GM15510 (cell line): ENCODE results near the gene KIFAP3.

Experiments used
- POLR2A ChIP-seq: IDR thresholded peaks from 3 replicates; pipeline ENCODE4 v1.6.1; 2011; ENCODE audit warnings: borderline replicate concordance; ENCODE audit not compliant: insufficient read length; ENCODE audit errors: extremely low read depth

KIFAP3 gene

GRCh38 chr1:169943963-169944526 lies 130.4 kb downstream of the KIFAP3 start:
- TF ChIP-seq POLR2A: no peak

- TF ChIP-seq POLR2A: no peak
Measured at GRCh38 chr1:169941982-169942830, 132.3 kb downstream of the KIFAP3 start.

GRCh38 chr1:169933984-169934725 lies 140.3 kb downstream of the KIFAP3 start:
- TF ChIP-seq POLR2A: no peak

DNA sequence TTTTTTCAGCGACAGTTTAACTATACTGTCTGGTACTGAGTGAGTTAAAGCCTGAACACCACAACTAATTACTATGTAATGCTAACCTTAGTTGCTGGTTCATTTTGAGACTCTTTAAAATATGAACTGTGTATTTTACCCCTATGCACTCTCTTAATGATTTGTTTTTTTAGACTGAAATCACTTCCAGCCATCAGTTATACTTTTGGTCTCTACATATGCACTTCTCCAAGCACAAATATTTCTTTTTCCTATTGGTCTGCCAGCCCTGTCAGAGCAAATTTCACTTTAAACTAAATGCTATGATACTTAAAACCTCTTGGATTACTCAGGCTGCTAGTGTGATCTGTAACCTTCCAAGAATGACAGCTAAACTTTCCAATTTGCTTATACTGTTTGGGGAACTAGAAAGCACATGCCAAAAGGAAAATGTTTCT lies 142.7 kb downstream of the KIFAP3 start:
- TF ChIP-seq POLR2A: no peak

DNA sequence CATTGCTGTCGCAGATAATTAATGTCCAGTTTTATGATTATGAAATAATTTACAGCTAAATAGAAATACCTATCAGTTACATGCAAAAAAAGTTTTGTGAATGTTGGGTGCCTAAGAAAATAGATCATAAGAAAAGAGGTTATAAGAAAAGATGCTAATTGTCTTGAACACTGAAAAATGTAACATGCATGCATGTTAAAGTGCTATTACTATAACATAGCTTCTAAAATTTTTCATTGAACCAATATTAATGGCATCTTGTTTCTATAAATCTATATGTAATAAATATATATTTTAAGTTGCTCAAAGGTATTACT lies 145.3 kb downstream of the KIFAP3 start:
- no peak for TF ChIP-seq POLR2A

GRCh38 chr1:169928438-169929209 lies 145.9 kb downstream of the KIFAP3 start:
- no peak for TF ChIP-seq POLR2A

DNA sequence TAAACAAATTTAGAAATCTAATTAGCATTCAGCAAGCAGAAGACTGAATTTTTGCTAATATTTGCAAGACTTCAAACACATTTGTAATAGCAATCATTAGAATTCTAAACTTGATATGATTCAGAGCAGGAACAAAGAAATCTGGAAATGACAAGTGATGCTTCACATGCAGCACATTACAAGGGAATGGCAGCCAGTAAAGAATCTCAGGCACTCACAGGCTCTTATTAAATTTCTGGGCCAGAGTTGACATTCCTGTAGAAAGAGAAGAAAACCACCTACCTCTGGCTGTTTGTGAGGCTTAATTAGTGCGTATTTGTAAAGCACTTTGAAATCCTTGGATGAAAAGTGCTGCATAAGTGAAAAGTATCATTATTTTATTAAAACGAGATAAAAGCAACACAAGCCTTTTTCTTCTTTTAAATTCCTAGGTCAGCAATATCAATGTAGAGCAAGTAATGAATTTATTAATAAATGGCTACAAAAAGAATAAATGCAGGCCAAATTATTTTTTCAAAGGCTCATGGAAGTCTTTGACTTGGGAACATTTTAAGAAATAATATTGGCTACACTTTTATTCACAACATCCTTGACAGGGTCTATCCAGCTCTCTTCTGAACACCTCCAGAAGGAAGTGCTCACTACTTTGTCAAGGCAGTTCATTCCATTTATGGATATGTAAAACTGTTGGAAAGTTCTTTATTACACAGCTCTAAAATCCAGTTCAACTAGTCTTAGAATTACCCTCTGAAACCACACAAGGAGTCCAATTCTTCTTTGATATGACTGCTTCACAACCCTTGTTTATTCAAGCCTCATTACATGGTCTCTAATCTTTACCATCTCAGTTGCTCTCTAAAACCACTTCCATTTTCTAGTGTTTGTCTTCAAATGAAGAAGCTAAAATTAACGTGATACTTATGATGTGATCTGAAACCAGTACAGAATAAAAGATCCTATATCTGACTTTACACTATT lies 148.7 kb downstream of the KIFAP3 start:
- TF ChIP-seq POLR2A: no peak

- no peak for TF ChIP-seq POLR2A
Measured at GRCh38 chr1:169924829-169925228, 149.7 kb downstream of the KIFAP3 start.

GRCh38 chr1:169924063-169924462 lies 150.4 kb downstream of the KIFAP3 start:
- TF ChIP-seq POLR2A: no peak

- no peak for TF ChIP-seq POLR2A
Measured at GRCh38 chr1:169921080-169921479, 153.4 kb downstream of the KIFAP3 start.

GRCh38 chr1:169918927-169919326 lies 155.6 kb downstream of the KIFAP3 start:
- TF ChIP-seq POLR2A: no peak

DNA sequence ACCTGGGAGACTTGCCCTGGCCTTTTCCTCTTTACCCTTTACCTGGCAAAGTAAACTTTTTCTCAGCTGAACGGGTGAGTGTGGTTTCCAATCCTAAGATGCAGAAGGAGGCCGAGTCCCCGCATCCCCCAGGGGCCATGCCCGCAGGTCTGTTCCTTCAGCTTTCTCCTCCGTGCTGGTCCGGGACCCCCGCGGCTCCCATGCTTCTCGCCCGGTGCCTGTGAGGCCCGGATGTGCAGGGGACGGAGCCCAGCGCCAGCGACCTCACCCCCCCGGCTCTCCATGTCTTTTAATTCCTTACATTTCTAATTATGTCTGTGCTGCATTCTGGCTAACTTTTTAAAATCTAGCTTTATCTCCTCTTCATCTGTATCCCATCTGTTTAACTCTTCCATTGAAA lies 159.3 kb downstream of the KIFAP3 start:
- TF ChIP-seq POLR2A: no peak

DNA sequence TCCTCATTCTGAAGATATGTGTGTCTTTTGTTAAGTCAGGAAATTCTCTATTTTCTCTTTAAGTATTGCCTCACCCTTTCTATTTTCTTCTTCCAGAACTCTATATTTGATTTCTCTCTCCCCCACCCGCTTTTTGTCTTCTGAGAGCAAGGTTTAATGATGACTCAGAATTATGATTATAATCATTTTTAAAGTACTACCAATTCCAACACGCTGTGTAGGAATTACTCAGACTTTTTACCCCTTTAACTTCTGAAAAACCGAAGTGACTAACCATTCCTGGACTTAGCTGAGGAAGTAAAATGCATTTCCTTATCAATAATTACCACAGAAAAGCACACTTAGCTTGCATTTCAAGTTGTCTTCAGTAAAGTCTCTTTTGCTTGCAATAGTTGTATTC lies 160.0 kb downstream of the KIFAP3 start:
- no peak for TF ChIP-seq POLR2A

DNA sequence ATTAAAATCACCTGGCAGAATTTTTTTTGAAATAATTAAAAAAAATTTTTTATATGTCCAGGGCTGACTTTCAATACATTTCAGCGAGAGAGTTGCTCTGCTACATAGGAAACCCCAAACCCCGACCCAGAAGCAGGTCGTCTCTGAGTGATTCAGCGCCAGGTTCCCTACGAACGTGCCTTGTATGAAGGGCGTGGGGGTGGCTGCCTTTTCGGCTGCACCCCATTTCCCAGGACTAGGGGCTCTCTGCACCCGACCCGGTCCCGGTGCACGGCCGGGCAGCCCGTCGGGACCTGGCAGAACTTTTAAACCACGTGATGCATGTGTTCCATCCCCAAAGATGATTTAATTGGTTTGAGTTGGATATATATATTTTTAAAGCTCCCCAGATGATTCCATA lies 165.0 kb downstream of the KIFAP3 start:
- TF ChIP-seq POLR2A: no peak

DNA sequence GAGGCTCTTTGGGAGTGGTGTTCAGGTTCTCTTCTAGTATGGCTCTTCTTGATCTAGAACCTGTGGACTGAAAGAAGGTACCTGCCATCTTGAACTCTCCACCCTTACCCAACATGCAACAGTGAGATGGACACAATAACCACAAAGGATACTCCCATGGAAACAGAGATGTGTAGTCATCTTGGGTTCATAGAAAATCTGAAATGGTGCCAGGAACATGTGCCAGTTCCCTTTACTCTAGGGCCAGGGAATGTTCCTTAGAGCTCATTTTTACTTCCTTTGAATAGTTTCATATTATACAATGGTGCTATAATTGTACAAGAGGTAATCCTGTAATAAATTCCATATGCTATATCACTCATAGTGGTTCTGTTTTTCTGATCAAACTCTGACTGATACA lies 167.6 kb downstream of the KIFAP3 start:
- TF ChIP-seq POLR2A: no peak

DNA sequence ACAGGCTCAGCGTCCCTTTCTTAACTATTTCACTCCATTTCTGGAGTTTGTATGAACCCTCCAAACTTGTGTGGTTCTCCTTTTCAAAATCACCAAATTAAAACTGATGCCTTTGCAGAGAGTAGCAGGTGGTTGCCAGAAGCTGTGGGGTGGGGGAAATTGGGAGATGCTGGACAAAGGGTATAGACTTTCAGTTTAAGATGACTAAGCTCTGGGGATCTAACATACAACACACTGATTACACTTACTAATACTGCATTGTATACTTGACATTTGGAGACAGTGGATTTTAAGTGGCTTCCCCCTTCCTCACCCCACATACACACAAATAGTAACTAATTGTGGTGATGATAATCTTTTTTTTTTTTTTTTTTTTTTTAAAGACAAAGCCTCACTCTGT lies 169.7 kb downstream of the KIFAP3 start:
- TF ChIP-seq POLR2A: no peak
